Measurements from ENCODE around the gene FCF1. TPM values are rescaled to one million over a fixed set of nuclear protein-coding genes. Genes with fewer than 3 reads are reported as not detected.
"Not testable (repeated sequence)": the region's sequence is repeated elsewhere in the genome, so short reads cannot be mapped to it uniquely, and the experiment has no call there.

Gene FCF1
- total and polyA plus RNA-seq, 10 donors, result 6.9 to 42.2 (median 32.8) TPM

- no peak overlapping the region for H3K4me3 ChIP-seq
- H3K9me3 ChIP-seq, result peaks cover 0 to 22% (median 20%) of the 10 kb centered on the region in 8 donors
- no peaks in the 10 kb centered on the region for H3K27me3 ChIP-seq (replicated peaks in 1 of 7)
- no peaks in the 10 kb centered on the region for H3K4me1 ChIP-seq
- H3K27ac ChIP-seq, result no peak overlapping the region
- H3K36me3 ChIP-seq, result no peaks in the 10 kb centered on the region
- no peak for DNase-seq
- 89 to 100% (median 92%) methylated on average over 1 of the region's 1 CpG for WGBS, 5 donors
- intact Hi-C loops (cut with DNase I; ENCODE audit: low total_unique reads), result no loop called here
- no peak for TF ChIP-seq POLR2AphosphoS5 (IDR thresholded peaks at IDR 0.05)
Observed at GRCh38 chr14:74756326-74756725, 43.4 kb downstream of the FCF1 start.

- H3K36me3 ChIP-seq; DNase-seq; H3K9me3 ChIP-seq; intact Hi-C loops (cut with DNase I; ENCODE audit: low total_unique reads); H3K27ac ChIP-seq; H3K27me3 ChIP-seq (replicated peaks in 1 of 7); H3K4me3 ChIP-seq: not testable (repeated sequence)
- WGBS, 5 donors, result 80 to 97% (median 91%) methylated on average over 5 of the region's 5 CpGs
- peaks cover 0 to 11% (median 7%) of the 10 kb centered on the region in 6 donors for H3K4me1 ChIP-seq
Observed at GRCh38 chr14:74758505-74758904, 45.6 kb downstream of the FCF1 start.

- H3K4me1 ChIP-seq, result peaks cover 19 to 57% (median 51%) of the 10 kb centered on the region in 6 donors
Observed at GRCh38 chr14:74762917-74763802, 50.2 kb downstream of the FCF1 start, which contains the start of gene YLPM1. TSS of gene YLPM1 (plus strand) at chr14:74763316. CDS start at chr14:74763490, 174 bp downstream.

GRCh38 chr14:74763803-74764531, 51.0 kb downstream of the FCF1 start:
- no peak for TF ChIP-seq CTCF (IDR thresholded peaks at IDR 0.05 in 8 of 11, conservative IDR thresholded peaks at IDR 0.05 in 3 of 11)
- no peak for TF ChIP-seq POLR2A (IDR thresholded peaks at IDR 0.05)
- TF ChIP-seq POLR2AphosphoS5 (IDR thresholded peaks at IDR 0.05), result no peak
- intact Hi-C loops (cut with DNase I; ENCODE audit: low total_unique reads), result no loop called here
- 1 to 4% (median 2%) methylated on average over 19 of the region's 19 CpGs for WGBS, 5 donors
- Histone ChIP-seq H3K36me3 (peaks cover 0 to 9% (median 0%) of the 10 kb centered on the region in 6 donors), H3K27ac (peak overlapping the region; percentile 91 to 98 (median 92)), H3K4me1 (peaks cover 26 to 65% (median 59%) of the 10 kb centered on the region in 6 donors), H3K4me3 (peak overlapping the region; percentile 83 to 99 (median 94)), H3K27me3 (replicated peaks in 1 of 7) (no peaks in the 10 kb centered on the region), H3K9me3 (no peaks in the 10 kb centered on the region)
- DNase-seq, result no peak

More at GRCh38 chr14:74762917-74763802, 50.2 kb downstream of the FCF1 start, which contains the start of gene YLPM1:
- H3K36me3 ChIP-seq, result peaks cover 0 to 9% (median 0%) of the 10 kb centered on the region in 6 donors
- H3K4me3 ChIP-seq, result peak within 1 kb of the TSS; percentile 83 to 99 (median 94)
- H3K9me3 ChIP-seq, result no peaks in the 10 kb centered on the region
- peak within 1 kb of the TSS; percentile 91 to 98 (median 92) for H3K27ac ChIP-seq
- intact Hi-C loops (cut with DNase I; ENCODE audit: low total_unique reads), result no loop called here
- DNase-seq, result peak; percentile 98
- 0% methylated on average over 46 to 76 of the region's 76 CpGs for WGBS, 5 donors
- no peaks in the 10 kb centered on the region for H3K27me3 ChIP-seq (replicated peaks in 1 of 7)
- peak; percentile 95 to 98 (median 96) for TF ChIP-seq POLR2AphosphoS5 (IDR thresholded peaks at IDR 0.05)
- peak; percentile 3 to 78 (median 57) for TF ChIP-seq CTCF (IDR thresholded peaks at IDR 0.05 in 8 of 11, conservative IDR thresholded peaks at IDR 0.05 in 3 of 11)
- TF ChIP-seq POLR2A (IDR thresholded peaks at IDR 0.05), result peak; percentile 30 to 80 (median 61)

Data from spleen (tissue), 11 donors.